ENCODE data around the gene MS4A7. TPM values are rescaled to one million over a fixed set of nuclear protein-coding genes. Genes with fewer than 3 reads are reported as not detected.
A peak's percentile ranks its signal among the peaks of the same experiment; 100 is the strongest.

MS4A7 gene
- total RNA-seq = not detected in 2 replicates

GRCh38 chr11:60378354-60378753 is at the start of gene MS4A7:
TSS of gene MS4A7 (plus strand) at chr11:60378532. CDS start at chr11:60383142, 4,610 bp downstream.
- H3K4me1 Mint-ChIP-seq (ENCODE audit: low read depth) = peaks cover 10% of the 10 kb centered on the region
- no peaks in the 10 kb centered on the region for H3K9me3 Mint-ChIP-seq
- no peak within 1 kb of the TSS for H3K27ac Mint-ChIP-seq
- H3K4me3 Mint-ChIP-seq = no peak within 1 kb of the TSS
- no peaks in the 10 kb centered on the region for H3K36me3 Mint-ChIP-seq (ENCODE audit: low read depth)
- peaks cover 9% of the 10 kb centered on the region for H3K27me3 Mint-ChIP-seq (ENCODE audit: insufficient read depth)
- intact Hi-C loops (cut with micrococcal nuclease) = no loop called here
- DNase-seq (ENCODE audit: low spot score) = no peak

- no peak overlapping the region for H3K4me3 Mint-ChIP-seq
- intact Hi-C loops (cut with micrococcal nuclease) = no loop called here
- no peaks in the 10 kb centered on the region for H3K36me3 Mint-ChIP-seq (ENCODE audit: low read depth)
Observed at GRCh38 chr11:60332846-60333245, 45.5 kb upstream of the MS4A7 start.

GRCh38 chr11:60334005-60334620 is 44.2 kb upstream of the MS4A7 start:
- Mint-ChIP-seq H3K4me3 (no peak overlapping the region), H3K9me3 (no peaks in the 10 kb centered on the region), H3K27ac (no peak overlapping the region), H3K27me3 (ENCODE audit: insufficient read depth) (peaks cover 2% of the 10 kb centered on the region), H3K36me3 (ENCODE audit: low read depth) (no peaks in the 10 kb centered on the region), H3K4me1 (ENCODE audit: low read depth) (no peaks in the 10 kb centered on the region)
- DNase-seq (ENCODE audit: low spot score) = peak; percentile 33
- intact Hi-C loops (cut with micrococcal nuclease) = loop anchor here (2.0 kb wide), 1 partner anchor 285 kb away; no protein-coding TSS in a partner anchor

More at GRCh38 chr11:60332846-60333245, 45.5 kb upstream of the MS4A7 start:
- H3K9me3 Mint-ChIP-seq = no peaks in the 10 kb centered on the region
- H3K27me3 Mint-ChIP-seq (ENCODE audit: insufficient read depth) = peaks cover 2% of the 10 kb centered on the region
- H3K27ac Mint-ChIP-seq = no peak overlapping the region
- no peak for DNase-seq (ENCODE audit: low spot score)
- H3K4me1 Mint-ChIP-seq (ENCODE audit: low read depth) = no peaks in the 10 kb centered on the region

- H3K9me3 Mint-ChIP-seq = no peaks in the 10 kb centered on the region
- H3K4me3 Mint-ChIP-seq = no peak overlapping the region
- intact Hi-C loops (cut with micrococcal nuclease) = no loop called here
- no peak overlapping the region for H3K27ac Mint-ChIP-seq
- peaks cover 4% of the 10 kb centered on the region for H3K27me3 Mint-ChIP-seq (ENCODE audit: insufficient read depth)
- no peaks in the 10 kb centered on the region for H3K36me3 Mint-ChIP-seq (ENCODE audit: low read depth)
- no peak for DNase-seq (ENCODE audit: low spot score)
- no peaks in the 10 kb centered on the region for H3K4me1 Mint-ChIP-seq (ENCODE audit: low read depth)
Observed at GRCh38 chr11:60336767-60337391, 41.5 kb upstream of the MS4A7 start.

- Mint-ChIP-seq H3K27ac (no peak overlapping the region), H3K4me3 (no peak overlapping the region), H3K4me1 (ENCODE audit: low read depth) (no peaks in the 10 kb centered on the region), H3K36me3 (ENCODE audit: low read depth) (no peaks in the 10 kb centered on the region), H3K9me3 (no peaks in the 10 kb centered on the region), H3K27me3 (ENCODE audit: insufficient read depth) (peaks cover 4% of the 10 kb centered on the region)
- intact Hi-C loops (cut with micrococcal nuclease) = no loop called here
- DNase-seq (ENCODE audit: low spot score) = no peak
Observed at GRCh38 chr11:60338053-60338452, 40.3 kb upstream of the MS4A7 start.

- Mint-ChIP-seq H3K9me3 (no peaks in the 10 kb centered on the region), H3K4me3 (no peak overlapping the region), H3K36me3 (ENCODE audit: low read depth) (no peaks in the 10 kb centered on the region), H3K27ac (no peak overlapping the region), H3K4me1 (ENCODE audit: low read depth) (no peaks in the 10 kb centered on the region), H3K27me3 (ENCODE audit: insufficient read depth) (peaks cover 4% of the 10 kb centered on the region)
- DNase-seq (ENCODE audit: low spot score) = no peak
- intact Hi-C loops (cut with micrococcal nuclease) = no loop called here
Observed at GRCh38 chr11:60339356-60339755, 39.0 kb upstream of the MS4A7 start.

GRCh38 chr11:60343094-60343704 is 35.1 kb upstream of the MS4A7 start:
- DNase-seq (ENCODE audit: low spot score) = no peak
- no peaks in the 10 kb centered on the region for H3K36me3 Mint-ChIP-seq (ENCODE audit: low read depth)
- no peaks in the 10 kb centered on the region for H3K4me1 Mint-ChIP-seq (ENCODE audit: low read depth)
- H3K9me3 Mint-ChIP-seq = no peaks in the 10 kb centered on the region
- H3K4me3 Mint-ChIP-seq = no peak overlapping the region
- H3K27ac Mint-ChIP-seq = no peak overlapping the region
- peaks cover 6% of the 10 kb centered on the region for H3K27me3 Mint-ChIP-seq (ENCODE audit: insufficient read depth)
- intact Hi-C loops (cut with micrococcal nuclease) = loop anchor here (1.0 kb wide), 1 partner anchor 275 kb away; no protein-coding TSS in a partner anchor

- Mint-ChIP-seq H3K36me3 (ENCODE audit: low read depth) (no peaks in the 10 kb centered on the region), H3K27ac (no peak overlapping the region), H3K27me3 (ENCODE audit: insufficient read depth) (peaks cover 6% of the 10 kb centered on the region), H3K9me3 (no peaks in the 10 kb centered on the region), H3K4me3 (no peak overlapping the region), H3K4me1 (ENCODE audit: low read depth) (no peaks in the 10 kb centered on the region)
- intact Hi-C loops (cut with micrococcal nuclease) = no loop called here
- no peak for DNase-seq (ENCODE audit: low spot score)
Observed at GRCh38 chr11:60344146-60344545, 34.2 kb upstream of the MS4A7 start.

- H3K27me3 Mint-ChIP-seq (ENCODE audit: insufficient read depth) = peaks cover 6% of the 10 kb centered on the region
- H3K4me3 Mint-ChIP-seq = no peak overlapping the region
- H3K9me3 Mint-ChIP-seq = no peaks in the 10 kb centered on the region
- H3K36me3 Mint-ChIP-seq (ENCODE audit: low read depth) = no peaks in the 10 kb centered on the region
- intact Hi-C loops (cut with micrococcal nuclease) = no loop called here
- H3K4me1 Mint-ChIP-seq (ENCODE audit: low read depth) = no peaks in the 10 kb centered on the region
- no peak overlapping the region for H3K27ac Mint-ChIP-seq
- DNase-seq (ENCODE audit: low spot score) = no peak
Observed at GRCh38 chr11:60345489-60345888, 32.8 kb upstream of the MS4A7 start.

GRCh38 chr11:60347084-60347797 is 31.1 kb upstream of the MS4A7 start:
- H3K36me3 Mint-ChIP-seq (ENCODE audit: low read depth) = no peaks in the 10 kb centered on the region
- no peaks in the 10 kb centered on the region for H3K9me3 Mint-ChIP-seq
- no peak overlapping the region for H3K27ac Mint-ChIP-seq
- peaks cover 4% of the 10 kb centered on the region for H3K27me3 Mint-ChIP-seq (ENCODE audit: insufficient read depth)
- H3K4me1 Mint-ChIP-seq (ENCODE audit: low read depth) = no peaks in the 10 kb centered on the region
- no peak overlapping the region for H3K4me3 Mint-ChIP-seq
- DNase-seq (ENCODE audit: low spot score) = no peak
- intact Hi-C loops (cut with micrococcal nuclease) = no loop called here

GRCh38 chr11:60348116-60348515 is 30.2 kb upstream of the MS4A7 start:
- no peak overlapping the region for H3K27ac Mint-ChIP-seq
- no peaks in the 10 kb centered on the region for H3K4me1 Mint-ChIP-seq (ENCODE audit: low read depth)
- peaks cover 4% of the 10 kb centered on the region for H3K27me3 Mint-ChIP-seq (ENCODE audit: insufficient read depth)
- intact Hi-C loops (cut with micrococcal nuclease) = no loop called here
- no peak overlapping the region for H3K4me3 Mint-ChIP-seq
- no peak for DNase-seq (ENCODE audit: low spot score)
- H3K36me3 Mint-ChIP-seq (ENCODE audit: low read depth) = no peaks in the 10 kb centered on the region
- no peaks in the 10 kb centered on the region for H3K9me3 Mint-ChIP-seq

GRCh38 chr11:60349990-60350389 is 28.3 kb upstream of the MS4A7 start:
- no peaks in the 10 kb centered on the region for H3K9me3 Mint-ChIP-seq
- no peak overlapping the region for H3K27ac Mint-ChIP-seq
- H3K27me3 Mint-ChIP-seq (ENCODE audit: insufficient read depth) = peaks cover 4% of the 10 kb centered on the region
- intact Hi-C loops (cut with micrococcal nuclease) = no loop called here
- no peaks in the 10 kb centered on the region for H3K4me1 Mint-ChIP-seq (ENCODE audit: low read depth)
- H3K4me3 Mint-ChIP-seq = no peak overlapping the region
- H3K36me3 Mint-ChIP-seq (ENCODE audit: low read depth) = no peaks in the 10 kb centered on the region
- no peak for DNase-seq (ENCODE audit: low spot score)

GRCh38 chr11:60357771-60358170 is 20.6 kb upstream of the MS4A7 start:
- no peaks in the 10 kb centered on the region for H3K27me3 Mint-ChIP-seq (ENCODE audit: insufficient read depth)
- no peaks in the 10 kb centered on the region for H3K36me3 Mint-ChIP-seq (ENCODE audit: low read depth)
- no peak overlapping the region for H3K27ac Mint-ChIP-seq
- intact Hi-C loops (cut with micrococcal nuclease) = no loop called here
- DNase-seq (ENCODE audit: low spot score) = no peak
- H3K4me3 Mint-ChIP-seq = no peak overlapping the region
- no peaks in the 10 kb centered on the region for H3K4me1 Mint-ChIP-seq (ENCODE audit: low read depth)
- no peaks in the 10 kb centered on the region for H3K9me3 Mint-ChIP-seq
